HG02852 (cell line): ENCODE measurements around the gene GJB2.
"Not testable (repeated sequence)": the region's sequence is repeated elsewhere in the genome, so short reads cannot be mapped to it uniquely, and the experiment has no call there.

Source experiments
- ATAC-seq: cut with Tn5 transposase; IDR thresholded peaks from one replicate; pipeline ENCODE4 v1.9.1; 2021; ENCODE audit warnings: mild to moderate bottlenecking, moderate library complexity; ENCODE audit not compliant: unreplicated experiment

GJB2 gene

DNA sequence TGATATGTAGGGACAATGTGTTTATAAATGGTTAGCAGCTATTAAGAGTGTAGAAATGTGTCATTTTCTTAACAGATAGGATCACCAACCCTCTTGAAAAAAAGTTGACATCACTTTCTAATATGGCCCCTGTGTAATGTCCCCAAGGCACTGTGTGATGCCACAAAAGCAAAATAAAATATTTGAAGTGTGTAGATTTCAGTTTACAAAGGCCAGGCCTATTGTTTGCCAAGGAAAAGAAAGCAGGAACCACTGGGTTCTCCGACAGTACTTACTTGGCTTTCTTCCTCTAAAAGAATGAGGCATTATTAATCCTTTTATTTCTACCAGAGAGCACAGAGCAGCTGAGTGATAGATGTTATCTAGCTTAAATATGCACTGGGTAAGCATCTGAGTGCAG, 21.4 kb downstream of the GJB2 start:
- no peak for ATAC-seq

DNA sequence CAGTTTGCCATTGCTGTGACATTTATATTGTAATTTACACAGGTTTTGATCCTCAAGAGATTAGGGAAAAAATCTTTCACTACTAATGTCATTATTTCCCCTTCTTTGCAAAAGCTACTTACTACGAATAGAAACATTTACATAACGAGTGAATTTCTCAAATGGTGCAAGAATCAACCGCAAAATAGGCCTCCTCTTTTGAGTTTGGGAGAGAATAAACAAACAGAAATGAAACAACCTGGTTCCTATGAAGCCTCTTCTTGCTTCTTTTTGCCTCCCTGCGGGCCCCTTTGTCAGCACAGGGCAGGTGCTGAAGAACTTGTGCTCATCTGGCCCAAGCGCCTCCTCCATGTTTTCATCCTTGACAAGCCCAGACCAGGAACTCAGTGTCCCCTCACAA, 21.8 kb downstream of the GJB2 start:
- no peak for ATAC-seq

DNA sequence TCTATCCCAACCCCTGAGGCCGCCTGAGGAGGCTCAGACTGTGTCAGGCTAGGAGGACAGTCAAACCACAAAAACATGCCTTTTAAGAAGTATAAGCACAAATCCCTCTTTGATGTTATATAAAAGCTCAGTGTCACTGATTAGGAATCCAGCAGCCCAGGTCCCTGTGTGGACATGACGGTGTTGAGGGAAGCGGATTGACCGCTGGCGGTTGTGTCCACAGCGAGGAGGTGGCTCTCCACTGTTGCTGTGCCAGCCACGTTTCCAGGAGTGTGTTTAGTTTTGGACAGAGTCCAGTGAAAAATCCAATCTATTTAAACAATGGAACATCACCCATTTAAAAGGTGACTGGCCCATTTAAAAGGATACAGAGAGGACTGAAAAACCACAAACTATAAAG, 24.3 kb downstream of the GJB2 start:
- ATAC-seq, result no peak

DNA sequence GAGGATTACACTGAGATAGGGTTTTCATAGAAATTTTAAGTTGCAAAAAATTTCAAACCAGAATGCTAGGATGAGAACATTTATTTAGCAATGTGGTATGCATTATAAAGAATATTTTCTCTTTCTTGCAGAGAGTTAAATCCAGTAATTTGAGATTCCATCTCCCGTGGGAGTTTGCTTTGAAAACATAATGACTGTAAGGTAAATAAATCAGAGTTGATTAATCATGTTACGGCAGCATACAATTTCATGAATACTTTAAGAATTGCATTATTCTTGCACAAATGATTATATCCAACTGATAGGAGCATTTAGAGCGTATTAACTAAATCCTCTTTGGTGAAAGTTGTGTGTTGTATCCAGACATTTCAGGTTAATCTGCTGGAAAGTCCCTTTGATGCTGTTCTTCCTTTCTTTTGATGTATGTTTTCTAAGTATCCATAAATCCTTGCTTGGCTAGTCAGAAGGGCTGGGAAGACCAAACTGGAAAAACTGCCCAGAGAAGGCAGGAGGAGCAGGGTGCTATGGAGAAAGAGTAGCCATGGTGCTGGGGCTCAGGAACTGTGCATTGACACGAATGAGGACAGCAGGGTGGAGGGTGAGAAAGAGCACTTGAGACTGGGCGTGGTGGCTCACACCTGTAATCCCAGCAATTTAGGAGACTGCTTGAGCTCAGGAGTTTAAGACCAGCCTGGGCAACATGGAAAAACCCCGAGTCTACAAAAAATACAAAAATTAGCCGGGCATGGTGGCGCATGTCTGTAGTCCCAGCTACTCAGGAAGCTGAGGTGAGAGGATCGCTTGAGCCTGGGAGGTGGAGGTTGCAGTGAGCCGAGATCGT, 27.1 kb downstream of the GJB2 start:
- ATAC-seq, result no peak

DNA sequence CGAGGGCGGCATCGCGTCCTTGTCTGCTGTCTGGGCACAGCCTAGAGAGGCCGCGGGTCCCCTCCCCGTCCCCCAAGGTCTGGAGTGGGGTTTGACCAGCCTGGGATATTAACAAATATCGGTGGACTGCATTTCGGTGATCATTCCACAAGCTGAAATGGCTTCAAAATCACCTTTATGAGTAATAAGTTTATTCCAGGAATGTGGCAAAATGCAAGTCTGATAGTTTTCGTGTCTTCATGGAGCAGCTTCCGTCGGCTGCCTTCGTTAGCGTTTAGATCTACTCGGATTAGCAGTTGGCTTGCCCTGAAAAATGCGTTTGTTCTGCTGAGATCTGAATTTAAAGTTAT, 30.8 kb downstream of the GJB2 start:
- no peak for ATAC-seq

DNA sequence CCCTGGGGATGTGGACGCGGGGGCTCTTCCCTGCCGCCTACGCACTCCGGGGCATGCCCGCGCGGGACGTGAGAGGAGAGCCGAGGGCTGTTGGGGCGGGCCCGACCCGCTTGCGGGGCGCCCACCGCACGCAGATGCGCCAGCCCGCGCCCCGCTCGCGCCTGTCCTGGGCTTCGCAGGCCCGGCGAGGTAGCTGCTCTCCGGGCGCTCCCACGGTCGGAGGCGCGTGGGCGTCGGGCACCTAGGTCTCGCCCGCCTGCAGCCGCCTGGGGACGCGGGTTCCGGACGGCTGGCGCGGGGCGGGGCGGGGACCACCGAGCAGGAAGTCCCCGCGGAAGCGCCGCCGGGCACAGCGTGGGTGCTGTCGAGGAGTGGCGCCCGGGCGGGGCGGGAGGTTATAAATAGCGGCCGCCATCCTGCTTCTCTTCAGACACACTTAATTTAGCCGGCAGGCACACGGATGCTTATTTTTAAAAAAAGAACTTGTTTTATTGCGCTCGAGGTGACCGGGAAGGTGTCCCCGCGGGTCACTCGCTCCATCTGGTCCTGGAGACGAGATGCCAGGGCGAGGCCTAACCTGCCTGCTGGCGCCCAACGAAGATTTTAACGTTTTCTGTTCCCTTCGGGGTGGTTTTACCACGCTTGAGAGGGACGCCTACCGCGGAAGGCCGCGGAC, 31.3 kb downstream of the GJB2 start:
- ATAC-seq, result peak; percentile 41

DNA sequence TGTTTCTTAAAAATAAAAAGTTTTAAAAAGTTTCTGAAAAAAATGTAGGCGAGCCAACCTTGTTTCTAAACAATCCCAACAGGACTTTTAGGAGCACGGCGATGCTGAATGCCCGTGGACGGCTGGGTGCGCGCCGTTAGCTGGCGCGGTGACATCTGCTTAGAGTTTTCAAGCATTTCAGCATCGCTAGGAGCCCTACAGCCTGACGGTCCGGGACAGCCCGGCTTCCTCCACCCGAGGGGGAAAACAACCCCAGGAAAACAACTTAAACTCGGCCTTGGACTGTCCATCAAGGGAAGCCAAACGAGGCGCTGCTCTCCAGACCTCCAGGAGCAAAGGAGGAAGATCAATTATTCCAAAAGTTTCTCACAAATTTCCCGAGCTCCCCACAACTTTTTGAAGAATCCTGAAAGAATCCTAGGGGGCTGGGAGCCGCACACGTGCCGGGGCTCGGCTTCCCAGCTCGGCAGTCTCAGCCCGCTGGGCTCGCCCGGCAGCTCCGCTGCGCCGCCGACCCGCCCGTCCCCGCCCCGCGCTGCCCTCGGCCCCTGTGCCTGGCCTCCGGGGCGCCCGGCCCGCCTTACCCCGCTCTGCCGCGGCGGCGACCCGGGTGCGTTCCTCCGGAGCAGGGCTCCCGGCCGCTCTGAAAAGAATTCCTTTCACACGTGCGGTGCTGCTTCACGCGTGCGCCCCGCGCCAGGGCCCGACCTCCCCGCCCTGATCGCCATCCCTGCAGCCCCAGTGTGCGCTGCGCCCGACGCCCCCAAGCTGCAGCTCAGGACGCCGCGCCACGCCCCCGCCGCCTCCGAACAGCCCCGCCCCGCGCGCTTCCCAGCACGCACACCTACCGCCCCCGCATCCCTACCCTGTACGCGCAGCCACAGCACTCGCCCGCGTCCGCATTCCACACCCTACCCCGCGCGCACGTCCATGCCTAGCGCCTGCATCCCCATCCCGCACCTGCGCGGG, 32.1 kb downstream of the GJB2 start, which contains the start of gene GJA3:
Gene GJA3 (minus strand): TSS at position 747 of the 969 bp plus-strand sequence. CDS start 17,764 bp downstream, outside the sequence.
- ATAC-seq, result peak; percentile 66

DNA sequence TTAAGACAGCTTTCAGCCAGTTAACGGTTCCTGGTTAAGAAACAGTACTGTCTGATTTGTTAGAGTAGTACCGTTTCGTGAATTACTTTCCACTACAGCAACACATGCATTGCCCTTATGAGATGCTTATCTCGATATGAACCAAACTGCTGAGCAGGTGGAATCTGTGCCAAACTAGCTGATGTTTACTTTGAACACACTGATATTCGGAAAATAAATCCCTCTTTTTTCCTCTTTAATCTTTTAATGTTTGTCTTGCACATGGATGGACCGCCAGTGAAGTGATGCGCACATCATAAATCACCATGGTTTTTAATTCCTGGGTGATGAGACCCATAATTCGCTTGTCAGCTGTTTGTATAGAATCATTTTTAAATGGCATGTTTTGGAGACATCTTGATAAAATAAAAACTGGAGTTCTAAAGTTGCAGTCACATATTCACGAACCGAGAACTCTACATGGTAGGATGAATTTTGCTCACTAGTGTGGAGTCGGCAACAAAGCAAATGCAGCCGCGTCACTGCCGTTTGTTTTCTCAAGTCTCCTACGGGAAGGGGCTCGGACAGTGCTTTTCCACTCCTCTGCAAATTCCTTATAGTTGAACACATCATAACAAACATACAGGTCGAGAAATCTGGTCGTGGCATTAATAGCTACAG, 33.0 kb downstream of the GJB2 start:
- no peak for ATAC-seq

DNA sequence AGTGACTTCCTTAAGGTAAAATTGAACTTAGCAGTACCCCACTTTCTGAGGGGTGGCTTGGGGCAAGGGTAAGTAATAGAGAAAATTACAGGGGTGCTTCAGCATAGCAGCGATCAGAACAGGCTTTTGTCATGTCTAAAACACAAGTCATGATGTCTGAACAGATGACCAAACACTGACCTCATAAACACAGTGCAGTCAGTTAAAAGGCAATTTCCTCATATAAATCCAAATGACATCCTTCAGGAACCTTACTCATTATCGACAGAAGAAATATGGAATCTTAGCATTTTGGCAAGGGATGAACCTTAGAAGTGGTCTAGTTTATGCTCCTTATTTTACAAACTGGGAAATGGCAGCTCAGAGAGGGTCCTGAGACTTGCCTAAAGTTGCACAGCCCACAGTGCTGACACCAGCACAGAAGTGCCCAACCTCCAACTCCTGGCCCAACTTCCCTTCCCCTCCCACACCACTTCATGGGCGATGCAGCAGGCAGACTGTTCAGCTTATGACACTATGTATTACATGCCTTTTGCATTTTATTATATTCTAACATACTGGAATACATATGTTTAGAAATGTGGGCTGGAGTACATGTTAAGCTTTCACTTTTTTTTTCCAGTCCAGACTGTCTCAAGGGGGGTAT, 35.5 kb downstream of the GJB2 start:
- ATAC-seq, result no peak

DNA sequence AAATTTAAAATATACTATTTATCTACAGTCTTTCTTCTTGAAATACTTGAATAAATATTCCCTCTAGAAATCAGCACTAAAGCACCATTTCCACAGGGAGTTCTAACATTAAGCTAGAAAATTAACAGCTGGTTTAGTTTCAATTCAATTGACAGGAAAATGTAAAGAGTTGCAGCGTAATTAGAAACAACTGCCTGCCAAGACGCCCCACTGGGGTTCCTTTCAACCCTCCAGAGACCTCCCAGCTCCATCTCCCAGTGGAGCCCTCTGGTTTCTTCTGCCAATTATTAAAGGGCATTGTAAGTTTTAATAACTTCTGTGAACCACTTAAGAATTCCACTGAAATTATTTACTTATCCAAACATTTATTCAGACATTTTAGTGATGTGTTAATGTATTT, 36.0 kb downstream of the GJB2 start:
- no peak for ATAC-seq

DNA sequence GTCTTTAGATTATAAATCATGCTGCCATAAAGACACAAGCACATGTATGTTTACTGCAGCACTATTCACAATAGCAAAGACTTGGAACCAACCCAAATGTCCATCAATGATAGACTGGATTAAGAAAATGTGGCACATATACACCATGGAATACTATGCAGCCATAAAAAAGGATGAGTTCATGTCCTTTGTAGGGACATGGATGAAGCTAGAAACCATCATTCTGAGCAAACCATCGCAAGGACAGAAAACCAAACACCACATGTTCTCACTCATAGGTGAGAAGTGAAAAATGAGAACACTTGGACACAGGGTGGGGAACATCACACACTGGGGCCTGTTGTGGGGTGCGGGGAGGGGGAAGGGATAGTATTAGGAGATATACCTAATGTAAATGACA, 39.4 kb downstream of the GJB2 start:
- not testable (repeated sequence) for ATAC-seq

DNA sequence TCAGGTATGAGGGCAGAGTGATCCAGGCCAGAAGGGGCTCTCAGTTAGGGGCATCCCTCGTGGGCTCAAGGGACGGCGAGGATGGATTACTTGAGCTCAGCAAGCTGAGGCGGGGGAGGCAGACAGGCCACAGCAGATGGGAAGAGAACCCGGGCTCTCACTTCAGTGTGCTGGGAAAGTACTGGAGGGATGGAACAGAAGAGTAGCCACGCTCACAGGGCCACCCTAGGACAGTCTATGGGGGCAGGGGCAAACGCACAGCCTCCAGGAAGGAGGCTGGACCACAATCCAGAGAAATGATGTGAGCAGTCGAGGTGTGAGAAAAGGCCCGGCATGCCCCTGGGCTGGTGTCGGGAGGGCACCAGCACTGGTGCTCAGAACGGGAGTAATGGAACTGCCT, 41.1 kb downstream of the GJB2 start:
- ATAC-seq, result no peak

DNA sequence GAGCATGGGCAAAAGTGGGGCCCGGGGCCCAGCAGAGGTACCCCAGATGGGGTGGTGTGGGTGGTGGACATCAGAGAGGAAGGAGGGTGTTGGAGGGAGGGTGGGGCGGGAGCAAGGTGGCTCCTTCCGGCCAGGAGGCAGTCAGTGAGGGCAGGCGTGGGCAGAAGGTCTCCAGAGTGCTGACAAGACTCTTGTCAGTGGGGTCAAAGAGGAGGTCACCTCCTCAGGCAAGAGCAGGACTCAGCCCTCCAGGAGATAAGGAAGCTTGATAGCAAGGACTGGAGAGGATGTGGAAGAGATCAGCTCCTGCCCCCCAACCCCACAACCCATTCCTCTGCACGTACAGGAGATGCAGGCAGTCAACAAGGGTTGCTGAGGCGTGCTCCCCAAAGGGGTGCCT, 41.7 kb downstream of the GJB2 start:
- no peak for ATAC-seq

DNA sequence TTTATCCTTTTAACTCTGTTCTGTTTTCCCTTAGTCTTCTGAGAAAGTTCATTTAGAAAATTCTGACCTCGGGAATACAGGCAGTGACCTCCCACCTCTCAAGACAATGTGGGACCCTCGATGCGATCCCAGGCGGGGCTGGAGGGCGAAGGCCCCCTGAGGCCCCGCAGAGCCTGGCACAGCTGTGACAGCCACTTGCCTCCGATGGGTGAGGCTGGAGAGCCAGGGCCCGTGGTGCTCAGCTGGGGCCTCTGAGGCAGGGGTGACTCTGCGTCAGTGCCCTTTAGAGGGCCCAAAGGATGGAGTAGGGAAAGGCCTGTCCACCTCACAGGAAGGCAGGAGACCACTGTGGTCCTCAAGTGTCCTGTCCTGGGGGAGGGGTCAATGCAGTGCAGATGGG, 42.2 kb downstream of the GJB2 start:
- no peak for ATAC-seq

DNA sequence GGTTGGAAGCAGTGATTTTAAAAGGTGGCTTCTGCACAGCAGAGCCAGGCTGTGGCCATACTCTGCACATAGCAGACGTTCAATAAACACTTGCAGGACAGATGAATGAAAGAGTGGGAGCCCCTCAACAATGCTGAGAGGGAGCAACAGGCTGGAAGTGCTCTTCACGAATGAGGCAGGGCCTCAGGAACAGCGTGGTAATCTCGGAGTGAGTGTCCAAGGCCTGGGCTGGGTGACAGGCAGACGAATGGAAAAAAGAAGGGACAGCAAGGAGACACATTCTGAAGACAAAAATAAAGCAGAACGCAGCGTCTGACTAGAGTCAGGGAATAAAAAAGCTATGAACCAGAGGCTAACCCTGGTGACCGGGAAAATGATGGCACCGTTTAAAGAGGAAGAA, 43.0 kb downstream of the GJB2 start:
- ATAC-seq, result no peak

DNA sequence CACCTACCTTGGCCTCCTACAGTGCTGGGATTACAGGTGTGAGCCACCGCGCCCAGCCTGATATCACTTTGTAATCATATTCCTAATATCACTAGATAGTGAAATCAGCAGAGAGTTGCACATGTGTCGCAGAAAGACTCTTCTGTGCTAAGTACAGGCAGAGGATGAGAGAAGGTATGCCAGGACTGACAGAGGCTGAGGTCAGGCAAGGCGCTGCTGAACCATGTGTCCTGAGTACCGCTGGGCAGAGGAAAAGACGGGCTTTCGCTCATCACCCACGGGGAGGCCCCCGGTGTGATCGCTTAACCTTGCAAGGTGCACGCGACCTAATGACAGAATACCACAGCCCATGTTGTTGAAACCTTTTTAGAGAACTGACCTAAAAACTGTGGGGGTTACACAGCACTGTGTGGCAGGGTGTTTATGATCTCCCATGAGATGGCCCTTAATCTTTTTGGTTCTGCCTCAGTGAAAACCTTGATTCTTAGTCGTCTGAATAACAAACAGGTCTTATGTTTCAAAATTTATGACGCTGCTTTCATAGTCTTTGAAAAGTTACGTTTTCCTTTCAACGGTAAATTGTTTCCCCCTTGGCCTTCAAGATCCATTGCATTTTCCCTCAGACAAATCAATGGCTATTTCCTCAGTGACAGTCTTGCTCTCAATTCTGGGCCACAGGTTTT, 44.1 kb downstream of the GJB2 start:
- ATAC-seq, result no peak

DNA sequence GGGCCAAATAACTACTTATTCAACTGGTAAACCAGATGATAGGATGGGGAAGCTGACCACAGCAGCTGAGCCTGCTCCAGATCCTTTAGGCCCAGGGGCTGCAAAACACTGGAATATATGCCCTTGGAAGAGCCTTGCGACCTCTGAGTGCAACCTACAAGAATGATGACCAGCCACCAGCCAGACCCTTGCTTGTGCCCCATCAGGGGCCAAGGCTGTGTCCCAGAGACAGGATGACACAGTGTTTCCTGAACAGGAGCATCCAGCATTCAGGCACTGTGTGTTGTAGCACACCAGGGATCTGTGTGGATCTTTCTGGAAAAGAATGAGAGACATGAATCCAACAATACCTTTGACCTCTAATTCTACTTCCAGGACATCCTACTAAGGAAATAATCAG, 46.4 kb downstream of the GJB2 start:
- no peak for ATAC-seq

DNA sequence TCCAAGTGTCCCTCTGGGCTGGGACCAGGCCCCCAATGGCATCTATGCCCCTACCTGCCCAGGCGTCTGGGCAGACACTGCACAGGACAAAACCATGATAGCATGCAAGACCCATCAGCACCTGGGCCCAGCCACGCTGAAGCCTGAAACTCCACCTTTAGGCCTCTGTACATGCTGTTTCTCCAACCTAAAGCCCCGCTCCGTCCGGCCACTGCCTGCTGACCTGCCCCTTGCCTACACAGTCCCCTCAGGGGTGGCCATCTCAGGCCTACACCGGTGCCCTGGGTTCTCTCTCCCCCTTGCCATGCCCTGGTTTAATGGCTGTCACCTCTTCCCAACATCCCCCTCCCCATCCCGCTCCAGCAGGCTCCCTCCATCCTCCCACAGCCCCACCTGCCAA, 47.2 kb downstream of the GJB2 start:
- no peak for ATAC-seq

DNA sequence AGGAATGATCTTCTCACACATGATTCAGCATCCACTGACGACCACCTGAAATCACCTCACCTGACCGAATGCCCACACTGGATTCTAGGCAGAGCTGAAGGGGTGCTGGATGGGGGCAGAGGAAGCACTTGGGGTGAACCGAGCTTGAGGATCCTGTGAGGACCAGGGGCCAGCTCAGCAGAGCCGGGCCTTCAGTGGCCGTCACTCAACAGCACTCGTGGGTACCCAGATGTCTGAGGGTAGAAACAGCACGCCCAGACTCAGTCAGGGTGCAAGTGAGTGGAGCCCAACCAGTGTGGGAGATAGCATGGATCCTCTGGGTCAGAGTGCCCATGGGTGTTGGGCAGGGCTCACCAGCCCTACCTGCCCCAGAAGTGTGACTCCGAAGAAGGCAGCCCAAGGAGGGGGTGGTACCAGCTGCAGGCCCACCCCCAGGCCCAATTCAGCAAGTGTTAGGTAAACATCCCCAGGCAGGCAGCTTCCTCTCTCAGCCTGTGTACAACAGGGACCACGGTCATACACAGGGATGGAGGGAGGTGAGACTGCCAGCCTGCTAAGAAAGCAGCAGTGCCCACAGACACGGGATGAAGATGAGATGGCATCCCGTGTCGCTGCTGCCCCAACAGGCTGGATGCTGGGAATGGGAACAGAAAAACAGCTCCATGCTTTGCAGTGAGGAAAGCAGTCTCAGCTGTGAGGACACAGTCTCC, 48.4 kb downstream of the GJB2 start:
- no peak for ATAC-seq
